Adrenal gland (tissue), 12 donors: Measurements from ENCODE around the gene ZMYND8. TPM values are rescaled to one million over a fixed set of nuclear protein-coding genes. Genes with fewer than 3 reads are reported as not detected.

ENCODE experiments used
- DNase-seq, 7 donors: peaks; one replicate each; pipeline ENCODE4 v3.0.0-alpha.2; 2019 to 2020
- H3K27ac ChIP-seq, 5 donors: fragments of 200-600 bp; sonication (generic) in 4 of 5; 1 replicate in 3 of 5; 2 replicates in 2 of 5; pipeline versions ENCODE4 v1.5.1 to v1.8.0; 2016 to 2020; ENCODE audit warnings: mild to moderate bottlenecking in 1 of 5
- H3K27me3 ChIP-seq: fragments of 200-600 bp; 2 replicates; pipeline ENCODE4 v1.8.0; 2021
- H3K36me3 ChIP-seq, 2 donors: fragments of 200-600 bp; replicated peaks in 1 of 2; 1 replicate in 1 of 2; 2 replicates in 1 of 2; pipeline versions ENCODE4 v1.5.1 to v1.8.0; 2018 to 2022
- H3K4me1 ChIP-seq, 2 donors: fragments of 200-600 bp; replicated peaks in 1 of 2; 1 replicate in 1 of 2; 2 replicates in 1 of 2; pipeline versions ENCODE4 v1.5.1 to v1.8.0; 2018 to 2021
- H3K4me3 ChIP-seq, 4 donors: fragments of 200-600 bp; sonication (generic) in 3 of 4; one replicate each; pipeline ENCODE4 v1.5.1; 2016 to 2018
- H3K9me3 ChIP-seq, 3 donors: fragments of 200-600 bp; sonication (generic) in 1 of 3; replicated peaks in 1 of 3; 1 replicate in 2 of 3; 2 replicates in 1 of 3; pipeline versions ENCODE4 v1.5.1 to v1.8.0; 2016 to 2021
- CTCF ChIP-seq, 6 experiments: fragments of 450-650 bp in 4 of 6; fragments of 200-600 bp in 2 of 6; sonication (generic) in 1 of 6; IDR thresholded peaks; 1 replicate in 5 of 6; 2 replicates in 1 of 6; pipeline versions ENCODE4 v1.5.1 to v1.8.0; 2016 to 2021; ENCODE audit warnings: antibody characterized with exemption in 6 of 6, mild to moderate bottlenecking in 2 of 6, moderate library complexity in 1 of 6
- POLR2A ChIP-seq, 2 donors: fragments of 450-650 bp; IDR thresholded peaks; one replicate each; pipeline ENCODE4 v1.6.1; 2017; ENCODE audit warnings: antibody characterized with exemption in 2 of 2, mild to moderate bottlenecking in 2 of 2, moderate library complexity in 1 of 2
- WGBS, 4 donors: extraction: QIAGEN DNeasy Blood & Tissue Kit in 2 of 4; methylation state at CpG; one replicate each; pipeline versions ENCODE4 v1.1.5 to v1.1.7; 2013 to 2017; 5-methylcytosine and 5-hydroxymethylcytosine counted together
- intact Hi-C, 2 donors: fragments of 100-400 bp; cut with DNase I; formaldehyde crosslinking; loops; one replicate each; pipeline versions ENCODE4 v1.14.1 to v1.15.0; 2022 to 2023
- polyA plus RNA-seq, 3 donors: library from polyadenylated mRNA; stranded (reverse); fragments of 200-250 nt in 2 of 3; fragments of 350-450 nt in 1 of 3; fragmentation: Illumina TruSeq in 1 of 3; extraction: RNeasy Lipid Tissue Mini Kit (QIAGEN cat#74804) in 1 of 3; gene quantifications; one replicate each; pipeline ENCODE4 v1.2.3, GENCODE V29; 2013 to 2014
- total RNA-seq, 9 donors: library from RNA; depleted of rRNA in 4 of 9; stranded (reverse); fragments of >200 nt in 4 of 9; fragments of 120-200 nt in 1 of 9; fragmentation: NEBNext Ultra II Directional in 1 of 9; extraction: Animal tissue kit (Norgen Biotek cat#: 25700) in 1 of 9; gene quantifications; one replicate each; pipeline versions ENCODE4 v1.1.0 to v1.2.4, GENCODE V29; 2013 to 2023
- donor health status: healthy with polysubstance abuse.
- donor health status: Bipolar disorder and iron deficiency.
- donor health status: DM: yes; HTN: yes; CAD: no.
- donor health status: DM: no; HTN: no; CAD: no.
- donor health status: DM: no; HTN: no; CAD: no.
- donor health status: DM: yes; HTN: yes; CAD: no.

ZMYND8 gene
- total and polyA plus RNA-seq, 12 donors, result 37.0 to 116 (median 67.2) TPM

GRCh38 chr20:47314647-47315338 lies 41.7 kb downstream of the ZMYND8 start:
- no peaks in the 10 kb centered on the region for H3K27me3 ChIP-seq
- H3K4me1 ChIP-seq, result peaks cover 57 to 76% of the 10 kb centered on the region in 2 donors
- H3K36me3 ChIP-seq, result peaks cover 0 to 9% of the 10 kb centered on the region in 2 donors
- H3K4me3 ChIP-seq, result no peak overlapping the region
- H3K9me3 ChIP-seq, result no peaks in the 10 kb centered on the region
- intact Hi-C loops, result loop anchor here in 1 of 2 donors (5.0 kb wide), 1 partner anchor 43 kb away; the partner anchor contains the start of gene ZMYND8
- peak overlapping the region; percentile 88 to 97 (median 97) for H3K27ac ChIP-seq
- TF ChIP-seq CTCF (IDR thresholded peaks at IDR 0.05) (no peak), POLR2A (IDR thresholded peaks at IDR 0.05) (no peak)
- 94 to 96% (median 95%) methylated on average over 3 of the region's 3 CpGs for WGBS, 4 donors
- peak in 1 of 7 donors; percentile 10 for DNase-seq

GRCh38 chr20:47311967-47312681 lies 44.4 kb downstream of the ZMYND8 start:
- Histone ChIP-seq H3K27ac (peak overlapping the region in 1 of 5 donors; percentile 54), H3K27me3 (no peaks in the 10 kb centered on the region), H3K4me3 (no peak overlapping the region), H3K4me1 (peaks cover 31 to 65% of the 10 kb centered on the region in 2 donors), H3K9me3 (no peaks in the 10 kb centered on the region), H3K36me3 (peaks cover 0 to 26% of the 10 kb centered on the region in 2 donors)
- DNase-seq, result no peak
- TF ChIP-seq CTCF (IDR thresholded peaks at IDR 0.05), result no peak
- TF ChIP-seq POLR2A (IDR thresholded peaks at IDR 0.05), result no peak
- WGBS, 4 donors, result 91 to 98% (median 96%) methylated on average over 9 to 11 of the region's 11 CpGs
- intact Hi-C loops, result no loop called here

- Histone ChIP-seq H3K4me1 (peaks cover 22 to 56% of the 10 kb centered on the region in 2 donors), H3K4me3 (no peak overlapping the region), H3K36me3 (peaks cover 0 to 26% of the 10 kb centered on the region in 2 donors), H3K27ac (peak overlapping the region in 3 of 5 donors; percentile 21 to 54 (median 43)), H3K27me3 (no peaks in the 10 kb centered on the region), H3K9me3 (no peaks in the 10 kb centered on the region)
- intact Hi-C loops, result no loop called here
- 93 to 96% (median 95%) methylated on average over 5 of the region's 5 CpGs for WGBS, 4 donors
- TF ChIP-seq CTCF (IDR thresholded peaks at IDR 0.05) (no peak), POLR2A (IDR thresholded peaks at IDR 0.05) (no peak)
- no peak for DNase-seq
Measured at GRCh38 chr20:47311211-47311610, 45.3 kb downstream of the ZMYND8 start.

- peak overlapping the region in 3 of 5 donors; percentile 21 to 54 (median 43) for H3K27ac ChIP-seq
- DNase-seq, result no peak
Measured at GRCh38 chr20:47310729-47311128, 45.8 kb downstream of the ZMYND8 start.

More at GRCh38 chr20:47310729-47311128, 45.8 kb downstream of the ZMYND8 start:
- intact Hi-C loops, result no loop called here
- H3K4me3 ChIP-seq, result no peak overlapping the region
- WGBS, 4 donors, result 61 to 77% (median 73%) methylated on average over 6 to 8 of the region's 8 CpGs
- H3K27me3 ChIP-seq, result no peaks in the 10 kb centered on the region
- peaks cover 0 to 31% of the 10 kb centered on the region in 2 donors for H3K36me3 ChIP-seq
- peaks cover 17 to 53% of the 10 kb centered on the region in 2 donors for H3K4me1 ChIP-seq
- no peaks in the 10 kb centered on the region for H3K9me3 ChIP-seq
- TF ChIP-seq POLR2A (IDR thresholded peaks at IDR 0.05) (no peak), CTCF (IDR thresholded peaks at IDR 0.05) (no peak)
